ENCODE measurements around the gene NRDE2.

Gene NRDE2

GRCh38 chr14:90296641-90297040 is 35.1 kb downstream of the NRDE2 start:
- DNase-seq (ENCODE audit: low read depth in 2 of 2), result no peak

GRCh38 chr14:90295870-90296516 is 35.7 kb downstream of the NRDE2 start:
- DNase-seq (ENCODE audit: low read depth in 2 of 2), result no peak

- no peak for DNase-seq (ENCODE audit: low read depth in 2 of 2)
Measured at GRCh38 chr14:90294872-90295271, 36.9 kb downstream of the NRDE2 start.

- no peak for DNase-seq (ENCODE audit: low read depth in 2 of 2)
Measured at GRCh38 chr14:90293766-90294730, 37.7 kb downstream of the NRDE2 start.

- no peak for DNase-seq (ENCODE audit: low read depth in 2 of 2)
Measured at GRCh38 chr14:90291699-90292098, 40.0 kb downstream of the NRDE2 start.

- no peak for DNase-seq (ENCODE audit: low read depth in 2 of 2)
Measured at GRCh38 chr14:90290337-90291011, 41.3 kb downstream of the NRDE2 start.

GRCh38 chr14:90288651-90289355 is 42.9 kb downstream of the NRDE2 start:
- DNase-seq (ENCODE audit: low read depth in 2 of 2), result no peak

GRCh38 chr14:90287791-90288190 is 44.0 kb downstream of the NRDE2 start:
- no peak for DNase-seq (ENCODE audit: low read depth in 2 of 2)

GRCh38 chr14:90281756-90282155 is 50.0 kb downstream of the NRDE2 start:
- DNase-seq (ENCODE audit: low read depth in 2 of 2), result no peak

GRCh38 chr14:90281261-90281660 is 50.5 kb downstream of the NRDE2 start:
- peak; percentile 34 to 39 for DNase-seq (ENCODE audit: low read depth in 2 of 2)

GRCh38 chr14:90280096-90280495 is 51.6 kb downstream of the NRDE2 start:
- no peak for DNase-seq (ENCODE audit: low read depth in 2 of 2)

- no peak for DNase-seq (ENCODE audit: low read depth in 2 of 2)
Measured at GRCh38 chr14:90278199-90279175, 53.3 kb downstream of the NRDE2 start.

GRCh38 chr14:90277581-90278198 is 54.1 kb downstream of the NRDE2 start:
- DNase-seq (ENCODE audit: low read depth in 2 of 2), result no peak

- no peak for DNase-seq (ENCODE audit: low read depth in 2 of 2)
Measured at GRCh38 chr14:90276646-90277367, 54.9 kb downstream of the NRDE2 start.

GRCh38 chr14:90275820-90276219 is 55.9 kb downstream of the NRDE2 start:
- no peak for DNase-seq (ENCODE audit: low read depth in 2 of 2)

- no peak for DNase-seq (ENCODE audit: low read depth in 2 of 2)
Measured at GRCh38 chr14:90275458-90275814, 56.3 kb downstream of the NRDE2 start.

GRCh38 chr14:90274808-90275457 is 56.8 kb downstream of the NRDE2 start:
- no peak for DNase-seq (ENCODE audit: low read depth in 2 of 2)

GRCh38 chr14:90274019-90274418 is 57.7 kb downstream of the NRDE2 start:
- DNase-seq (ENCODE audit: low read depth in 2 of 2), result no peak

GRCh38 chr14:90273532-90273931 is 58.2 kb downstream of the NRDE2 start:
- DNase-seq (ENCODE audit: low read depth in 2 of 2), result no peak

Measured in fibroblast of skin of left quadriceps (primary cell).